Calu3 (cell line): Measurements from ENCODE around the gene HS6ST2. TPM values are rescaled to one million over a fixed set of nuclear protein-coding genes. Genes with fewer than 3 reads are reported as not detected.

Source experiments
- BruUV-seq: library from RNA; stranded (reverse); fragments of 400-500 nt; replicated peaks from 2 replicates; lab custom pipeline; 2021; lab: Mats Ljungman, UMichigan
- CTCF ChIA-PET: fragments of 300-600 bp; sonication (Branson Sonifier 250); formaldehyde crosslinking; loops from one replicate; lab custom pipeline; 2022; ENCODE audit warnings: antibody characterized with exemption; lab: Charles Lee
- DNase-seq: peaks from one replicate; pipeline ENCODE4 v3.0.0; 2022
- H3K27ac Mint-ChIP-seq: one replicate; pipeline ENCODE4 v1.8.0; 2022; ENCODE audit warnings: mixed read lengths; ENCODE audit not compliant: unreplicated experiment
- H3K27me3 Mint-ChIP-seq: one replicate; pipeline ENCODE4 v1.8.0; 2022; ENCODE audit warnings: mixed read lengths; ENCODE audit not compliant: unreplicated experiment
- H3K36me3 Mint-ChIP-seq: one replicate; pipeline ENCODE4 v1.8.0; 2022; ENCODE audit warnings: mild to moderate bottlenecking, moderate library complexity, mixed read lengths; ENCODE audit not compliant: insufficient read depth, unreplicated experiment
- H3K4me1 Mint-ChIP-seq: one replicate; pipeline ENCODE4 v1.8.0; 2022; ENCODE audit warnings: mild to moderate bottlenecking, low read depth, mixed read lengths; ENCODE audit not compliant: unreplicated experiment
- H3K4me3 Mint-ChIP-seq: one replicate; pipeline ENCODE4 v1.8.0; 2022; ENCODE audit warnings: mild to moderate bottlenecking, low read depth, moderate library complexity, mixed read lengths; ENCODE audit not compliant: unreplicated experiment
- H3K9me3 Mint-ChIP-seq: one replicate; pipeline ENCODE4 v1.8.0; 2022; ENCODE audit warnings: low read depth, mixed read lengths; ENCODE audit not compliant: unreplicated experiment
- intact Hi-C: fragments of 100-400 bp; cut with micrococcal nuclease; formaldehyde crosslinking; loops from one replicate; pipeline ENCODE4 v1.10.0; 2022; ENCODE audit not compliant: unreplicated experiment
- total RNA-seq: library from RNA; stranded (reverse); gene quantifications from 2 replicates; pipeline ENCODE4 v1.2.3, GENCODE V29; 2022
- TF ChIP-seq, protein P1 (sequence below): fragments of 200-600 bp; IDR thresholded peaks from one replicate; pipeline ENCODE4 v1.8.0; 2022; ENCODE audit warnings: antibody characterized with exemption; ENCODE audit not compliant: unreplicated experiment

HS6ST2 gene
- total RNA-seq, 1 experiment from 2014 or later = 40.7 TPM

DNA sequence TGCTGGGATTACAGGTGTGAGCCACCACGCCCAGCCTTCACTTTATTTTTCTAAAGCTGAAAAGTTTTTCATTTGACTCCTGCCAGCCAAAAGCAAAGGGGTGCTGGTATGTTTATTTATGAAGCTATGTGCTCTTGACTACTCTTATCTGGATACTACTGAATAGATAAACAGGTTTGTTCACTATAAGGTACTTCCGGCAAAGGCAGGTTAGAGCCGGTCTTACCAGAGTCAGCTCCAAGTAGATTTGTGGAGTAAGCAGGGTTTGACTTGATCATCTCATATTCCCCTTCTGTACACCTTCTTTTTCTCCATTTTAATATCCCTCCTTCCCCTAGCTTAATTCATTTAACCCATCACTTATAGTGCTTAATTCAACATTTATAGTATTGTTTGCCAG is 294.2 kb downstream of the HS6ST2 start:
- Mint-ChIP-seq H3K27ac (no peak overlapping the region), H3K36me3 (no peaks in the 10 kb centered on the region), H3K4me1 (no peaks in the 10 kb centered on the region), H3K9me3 (no peaks in the 10 kb centered on the region), H3K27me3 (no peaks in the 10 kb centered on the region), H3K4me3 (no peak overlapping the region)
- DNase-seq = no peak
- TF ChIP-seq, protein P1, sequence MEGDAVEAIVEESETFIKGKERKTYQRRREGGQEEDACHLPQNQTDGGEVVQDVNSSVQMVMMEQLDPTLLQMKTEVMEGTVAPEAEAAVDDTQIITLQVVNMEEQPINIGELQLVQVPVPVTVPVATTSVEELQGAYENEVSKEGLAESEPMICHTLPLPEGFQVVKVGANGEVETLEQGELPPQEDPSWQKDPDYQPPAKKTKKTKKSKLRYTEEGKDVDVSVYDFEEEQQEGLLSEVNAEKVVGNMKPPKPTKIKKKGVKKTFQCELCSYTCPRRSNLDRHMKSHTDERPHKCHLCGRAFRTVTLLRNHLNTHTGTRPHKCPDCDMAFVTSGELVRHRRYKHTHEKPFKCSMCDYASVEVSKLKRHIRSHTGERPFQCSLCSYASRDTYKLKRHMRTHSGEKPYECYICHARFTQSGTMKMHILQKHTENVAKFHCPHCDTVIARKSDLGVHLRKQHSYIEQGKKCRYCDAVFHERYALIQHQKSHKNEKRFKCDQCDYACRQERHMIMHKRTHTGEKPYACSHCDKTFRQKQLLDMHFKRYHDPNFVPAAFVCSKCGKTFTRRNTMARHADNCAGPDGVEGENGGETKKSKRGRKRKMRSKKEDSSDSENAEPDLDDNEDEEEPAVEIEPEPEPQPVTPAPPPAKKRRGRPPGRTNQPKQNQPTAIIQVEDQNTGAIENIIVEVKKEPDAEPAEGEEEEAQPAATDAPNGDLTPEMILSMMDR = no peak
- intact Hi-C loops = no loop called here
- BruUV-seq = no TSS peak
- CTCF ChIA-PET = interaction anchor here (0.5 kb wide), 1 partner anchor 449 kb away, joined by 3 read pairs; no protein-coding TSS in a partner anchor

DNA sequence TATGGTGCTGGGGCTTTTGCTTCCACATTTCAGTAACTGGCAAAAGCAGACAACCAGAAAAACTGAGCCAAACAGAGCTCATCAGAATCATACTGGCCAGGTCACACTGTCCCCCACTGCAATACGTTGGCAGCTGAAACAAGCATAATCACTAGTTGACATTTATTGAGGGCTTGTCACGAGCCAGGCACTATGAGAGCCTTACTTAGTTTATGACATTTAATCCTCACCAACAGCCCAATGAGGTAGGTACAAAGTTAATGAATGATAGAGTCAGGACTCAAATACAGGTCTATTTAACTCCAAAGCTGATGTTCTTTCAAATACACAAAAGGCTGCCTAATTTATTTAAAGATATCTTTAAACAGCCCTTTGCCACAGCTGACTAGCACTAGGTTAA is 295.6 kb downstream of the HS6ST2 start:
- no TSS peak for BruUV-seq
- H3K27me3 Mint-ChIP-seq = no peaks in the 10 kb centered on the region
- no peak overlapping the region for H3K4me3 Mint-ChIP-seq
- no peaks in the 10 kb centered on the region for H3K9me3 Mint-ChIP-seq
- no peaks in the 10 kb centered on the region for H3K4me1 Mint-ChIP-seq
- H3K36me3 Mint-ChIP-seq = no peaks in the 10 kb centered on the region
- TF ChIP-seq, protein P1 = no peak
- no peak for DNase-seq
- H3K27ac Mint-ChIP-seq = no peak overlapping the region
- CTCF ChIA-PET = no interaction called here
- intact Hi-C loops = no loop called here

DNA sequence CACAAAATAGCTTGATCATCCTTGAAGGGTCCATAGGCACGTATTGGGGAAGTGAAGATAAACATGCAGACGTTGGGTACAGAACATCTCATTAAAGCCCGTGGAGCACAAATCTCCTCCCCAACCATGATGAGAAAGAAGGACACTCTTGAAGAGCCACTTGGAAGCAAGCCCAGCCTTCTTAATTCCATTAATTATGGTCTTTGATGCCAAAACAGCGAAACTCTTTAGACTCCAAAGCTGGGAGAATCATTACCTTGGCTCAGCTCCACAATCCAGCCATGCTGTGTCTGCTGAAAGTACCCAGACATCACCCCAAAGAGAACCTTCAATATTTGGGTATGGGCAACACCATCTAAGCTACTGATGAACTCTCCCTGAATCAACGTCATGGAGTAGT is 300.6 kb downstream of the HS6ST2 start:
- TF ChIP-seq, protein P1 = no peak
- CTCF ChIA-PET = no interaction called here
- H3K4me3 Mint-ChIP-seq = no peak overlapping the region
- DNase-seq = no peak
- no peaks in the 10 kb centered on the region for H3K27me3 Mint-ChIP-seq
- no peaks in the 10 kb centered on the region for H3K36me3 Mint-ChIP-seq
- H3K27ac Mint-ChIP-seq = no peak overlapping the region
- intact Hi-C loops = no loop called here
- no TSS peak for BruUV-seq
- H3K9me3 Mint-ChIP-seq = no peaks in the 10 kb centered on the region
- H3K4me1 Mint-ChIP-seq = no peaks in the 10 kb centered on the region

DNA sequence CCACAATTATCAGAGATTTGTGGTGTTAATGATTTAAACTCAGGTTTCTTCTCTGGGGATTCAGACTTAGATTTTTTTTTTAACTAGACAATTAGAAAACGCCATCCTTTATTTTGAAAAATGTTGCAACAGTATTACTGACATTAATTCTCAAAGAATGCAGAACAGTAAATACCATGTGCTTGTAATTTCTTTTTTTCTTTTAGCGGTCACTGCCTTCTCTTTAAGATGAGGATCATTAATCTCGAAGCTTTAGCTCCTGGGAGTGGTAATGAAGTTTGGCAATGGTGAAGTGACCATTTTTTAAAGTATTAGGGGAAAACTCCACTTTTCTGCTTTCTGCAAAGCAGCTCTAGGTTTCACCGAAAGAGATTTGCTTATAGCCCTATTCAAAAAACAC is 305.6 kb downstream of the HS6ST2 start:
- no TSS peak for BruUV-seq
- Mint-ChIP-seq H3K36me3 (no peaks in the 10 kb centered on the region), H3K4me1 (no peaks in the 10 kb centered on the region)

More for the DNA sequence above, 305.6 kb downstream of the HS6ST2 start:
- CTCF ChIA-PET = interaction anchor here (0.7 kb wide), 1 partner anchor 15 kb away, joined by 3 read pairs; no protein-coding TSS in a partner anchor
- no peaks in the 10 kb centered on the region for H3K27me3 Mint-ChIP-seq
- H3K4me3 Mint-ChIP-seq = no peak overlapping the region
- H3K27ac Mint-ChIP-seq = no peak overlapping the region
- intact Hi-C loops = no loop called here
- no peak for DNase-seq
- H3K9me3 Mint-ChIP-seq = no peaks in the 10 kb centered on the region
- TF ChIP-seq, protein P1 = no peak
